GM10248 (cell line): ENCODE results near the gene HAND1.

Experiments
- CTCF ChIA-PET: fragments of 300-600 bp; sonication (Branson Sonifier 250); formaldehyde crosslinking; extraction: SDS; loops from one replicate; lab custom pipeline; 2021; ENCODE audit warnings: antibody characterized with exemption; lab: Yijun Ruan, JAX
- POLR2A ChIA-PET: fragments of 350-650 bp; sonication (Branson Sonifier 250); formaldehyde crosslinking; extraction: SDS; loops from one replicate; lab custom pipeline; 2020; ENCODE audit warnings: antibody characterized with exemption; lab: Yijun Ruan, JAX
- DNase-seq: peaks from one replicate; pipeline ENCODE4 v3.0.0; 2012; ENCODE audit errors: extremely low spot score
- TF ChIP-seq, protein P1 (sequence below): IDR thresholded peaks from 2 replicates; pipeline ENCODE4 v1.5.1; 2012; ENCODE audit warnings: mild to moderate bottlenecking, low read depth; ENCODE audit errors: extremely low read depth, missing control alignments, control extremely low read depth

The HAND1 gene

DNA sequence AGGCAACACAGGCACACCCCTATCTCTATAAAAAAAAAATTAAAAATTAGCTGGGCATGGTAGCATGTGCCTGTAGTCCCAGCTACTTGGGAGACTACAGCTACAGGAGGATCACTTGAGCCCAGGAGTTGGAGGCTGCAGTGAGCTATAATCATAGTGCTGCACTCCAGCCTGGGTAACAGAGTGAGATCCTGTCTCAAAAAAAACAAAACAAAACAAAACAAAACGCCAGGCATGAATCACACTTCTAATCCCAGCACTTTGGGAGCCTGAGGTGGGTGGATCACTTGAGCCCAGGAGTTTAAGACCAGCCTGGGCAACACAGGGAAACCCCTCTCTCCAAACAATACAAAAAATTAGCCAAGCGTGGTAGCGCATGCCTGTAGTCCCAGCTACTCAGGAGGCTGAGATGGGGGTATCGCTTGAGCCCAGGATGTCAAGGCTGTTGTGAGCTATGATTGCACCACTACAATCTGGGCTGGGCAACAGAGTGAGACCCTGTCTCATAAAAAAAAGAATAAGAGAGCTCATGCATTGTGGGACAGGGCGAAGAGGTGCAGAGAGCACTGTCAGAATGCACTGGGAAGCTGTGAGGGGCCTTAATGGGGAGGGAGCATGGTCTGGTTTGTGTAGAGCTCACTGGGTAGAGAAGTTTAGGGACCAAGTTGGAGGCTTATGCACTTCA lies 40.6 kb downstream of the HAND1 start:
- no peak for DNase-seq
- TF ChIP-seq, protein P1, sequence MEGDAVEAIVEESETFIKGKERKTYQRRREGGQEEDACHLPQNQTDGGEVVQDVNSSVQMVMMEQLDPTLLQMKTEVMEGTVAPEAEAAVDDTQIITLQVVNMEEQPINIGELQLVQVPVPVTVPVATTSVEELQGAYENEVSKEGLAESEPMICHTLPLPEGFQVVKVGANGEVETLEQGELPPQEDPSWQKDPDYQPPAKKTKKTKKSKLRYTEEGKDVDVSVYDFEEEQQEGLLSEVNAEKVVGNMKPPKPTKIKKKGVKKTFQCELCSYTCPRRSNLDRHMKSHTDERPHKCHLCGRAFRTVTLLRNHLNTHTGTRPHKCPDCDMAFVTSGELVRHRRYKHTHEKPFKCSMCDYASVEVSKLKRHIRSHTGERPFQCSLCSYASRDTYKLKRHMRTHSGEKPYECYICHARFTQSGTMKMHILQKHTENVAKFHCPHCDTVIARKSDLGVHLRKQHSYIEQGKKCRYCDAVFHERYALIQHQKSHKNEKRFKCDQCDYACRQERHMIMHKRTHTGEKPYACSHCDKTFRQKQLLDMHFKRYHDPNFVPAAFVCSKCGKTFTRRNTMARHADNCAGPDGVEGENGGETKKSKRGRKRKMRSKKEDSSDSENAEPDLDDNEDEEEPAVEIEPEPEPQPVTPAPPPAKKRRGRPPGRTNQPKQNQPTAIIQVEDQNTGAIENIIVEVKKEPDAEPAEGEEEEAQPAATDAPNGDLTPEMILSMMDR: no peak
- CTCF ChIA-PET: interaction anchor here (1.0 to 1.3 kb wide), 4 partner anchors 10 to 83 kb away, joined by 3 to 4 read pairs (median 3); no protein-coding TSS in a partner anchor
- POLR2A ChIA-PET: interaction anchor here (0.5 kb wide), 1 partner anchor 327 kb away, joined by 5 read pairs; no protein-coding TSS in a partner anchor

DNA sequence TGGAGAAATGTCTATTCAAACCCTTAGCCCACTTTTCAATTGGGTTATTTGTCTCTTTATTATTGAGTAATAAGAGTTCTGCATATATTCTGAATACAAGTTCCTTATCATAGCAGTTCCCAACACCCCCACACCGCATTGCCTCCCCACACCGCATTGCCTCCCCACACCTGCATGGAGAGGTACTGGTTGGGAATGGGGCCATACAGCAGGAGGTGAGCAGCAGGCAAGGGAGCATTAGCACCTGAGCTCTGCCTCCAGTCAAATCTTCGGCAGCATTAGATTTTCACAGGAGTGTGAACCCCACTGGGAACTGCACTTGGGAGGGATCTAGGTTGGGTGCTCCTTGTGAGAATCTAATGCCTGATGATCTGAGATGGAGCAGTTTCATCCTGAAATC lies 42.8 kb downstream of the HAND1 start:
- TF ChIP-seq, protein P1: no peak
- ChIA-PET CTCF (no interaction called here), POLR2A (no interaction called here)
- no peak for DNase-seq

GRCh38 chr5:154430961-154431630 lies 46.9 kb downstream of the HAND1 start:
- TF ChIP-seq, protein P1: no peak
- DNase-seq: no peak
- CTCF ChIA-PET: interaction anchor here (1.4 to 4.4 kb wide), 5 partner anchors 9 to 46 kb away, joined by 3 to 26 read pairs (median 5); no protein-coding TSS in a partner anchor
- POLR2A ChIA-PET: no interaction called here

GRCh38 chr5:154430466-154430865 lies 47.6 kb downstream of the HAND1 start:
- ChIA-PET CTCF (interaction anchor here (1.2 to 4.4 kb wide), 5 partner anchors 8 to 455 kb away, joined by 3 to 26 read pairs (median 4); no protein-coding TSS in a partner anchor), POLR2A (no interaction called here)
- TF ChIP-seq, protein P1: no peak
- no peak for DNase-seq

GRCh38 chr5:154429341-154429740 lies 48.7 kb downstream of the HAND1 start:
- TF ChIP-seq, protein P1: no peak
- ChIA-PET POLR2A (no interaction called here), CTCF (interaction anchor here (1.3 to 4.4 kb wide), 2 partner anchors 7 to 14 kb away, joined by 3 to 26 read pairs; no protein-coding TSS in a partner anchor)
- no peak for DNase-seq

- ChIA-PET POLR2A (no interaction called here), CTCF (interaction anchor here (1.3 kb wide), 1 partner anchor 13 kb away, joined by 3 read pairs; no protein-coding TSS in a partner anchor)
- TF ChIP-seq, protein P1: no peak
- DNase-seq: no peak
These were observed 49.8 kb downstream of the HAND1 start for GRCh38 chr5:154428208-154428607.
